ENCODE results near the gene ZSCAN2.
"Not testable (repeated sequence)": the region's sequence is repeated elsewhere in the genome, so short reads cannot be mapped to it uniquely, and the experiment has no call there.

The ZSCAN2 gene

GRCh38 chr15:84638103-84638502 lies 37.3 kb downstream of the ZSCAN2 start:
- no peak for TF ChIP-seq LEF1 (IDR thresholded peaks at IDR 0.05; ENCODE audit: borderline replicate concordance)
- no peak for TF ChIP-seq BHLHE40 (IDR thresholded peaks at IDR 0.05; ENCODE audit: borderline replicate concordance)
- TF ChIP-seq SUZ12 (IDR thresholded peaks at IDR 0.05): no peak
- TF ChIP-seq CTBP1 (IDR thresholded peaks at IDR 0.05; ENCODE audit: borderline replicate concordance): no peak
- TF ChIP-seq L3MBTL2 (conservative IDR thresholded peaks at IDR 0.05): no peak
- TF ChIP-seq NFRKB (IDR thresholded peaks at IDR 0.05): no peak
- TF ChIP-seq FOXK2 (IDR thresholded peaks at IDR 0.05): no peak
- TF ChIP-seq HDGF (IDR thresholded peaks at IDR 0.05; ENCODE audit: borderline replicate concordance): no peak
- no peak for TF ChIP-seq FOXA1 (IDR thresholded peaks at IDR 0.05)
- no peak for TF ChIP-seq FOXM1 (IDR thresholded peaks at IDR 0.05; ENCODE audit: borderline replicate concordance)
- TF ChIP-seq ARNT (IDR thresholded peaks at IDR 0.05): no peak
- no peak for TF ChIP-seq PKNOX1 (IDR thresholded peaks at IDR 0.05)
- TF ChIP-seq SP1 (IDR thresholded peaks at IDR 0.05): no peak
- TF ChIP-seq TARDBP (IDR thresholded peaks at IDR 0.05): no peak
- no peak for TF ChIP-seq ZNF384 (IDR thresholded peaks at IDR 0.05)
- CTCF ChIA-PET: interaction anchor here (1.1 to 2.0 kb wide), 3 partner anchors 32 to 51 kb away, joined by 3 to 12 read pairs (median 4); no protein-coding TSS in a partner anchor
- DNase-seq (ENCODE audit: extremely low spot score): no peak
- POLR2A ChIA-PET: interaction anchor here (1.2 kb wide), 1 partner anchor 16 kb away, joined by 3 read pairs; the partner anchor contains the start of gene WDR73

GRCh38 chr15:84641871-84642270 lies 41.1 kb downstream of the ZSCAN2 start:
- CTCF ChIA-PET; DNase-seq (ENCODE audit: extremely low spot score); POLR2A ChIA-PET: not testable (repeated sequence)

- CTCF ChIA-PET; DNase-seq (ENCODE audit: extremely low spot score): not testable (repeated sequence)
- POLR2A ChIA-PET: interaction anchor here (3.4 kb wide), 1 partner anchor 11 kb away, joined by 16 read pairs; the partner anchor contains the start of gene WDR73
These were observed 41.8 kb downstream of the ZSCAN2 start for GRCh38 chr15:84642640-84643039.

GRCh38 chr15:84643838-84644237 lies 43.0 kb downstream of the ZSCAN2 start:
- no peak for DNase-seq (ENCODE audit: extremely low spot score)
- ChIA-PET CTCF (interaction anchor here (0.6 kb wide), 1 partner anchor 242 kb away, joined by 3 read pairs; no protein-coding TSS in a partner anchor), POLR2A (interaction anchor here (3.4 kb wide), 1 partner anchor 10 kb away, joined by 16 read pairs; the partner anchor contains the start of gene WDR73)
- TF ChIP-seq FOXK2 (IDR thresholded peaks at IDR 0.05): no peak
- no peak for TF ChIP-seq SP1 (IDR thresholded peaks at IDR 0.05)
- no peak for TF ChIP-seq FOXA1 (IDR thresholded peaks at IDR 0.05)
- TF ChIP-seq PKNOX1 (IDR thresholded peaks at IDR 0.05): no peak
- TF ChIP-seq NFRKB (IDR thresholded peaks at IDR 0.05): no peak
- TF ChIP-seq BHLHE40 (IDR thresholded peaks at IDR 0.05; ENCODE audit: borderline replicate concordance): no peak
- TF ChIP-seq CTBP1 (IDR thresholded peaks at IDR 0.05; ENCODE audit: borderline replicate concordance): no peak
- no peak for TF ChIP-seq LEF1 (IDR thresholded peaks at IDR 0.05; ENCODE audit: borderline replicate concordance)
- TF ChIP-seq HDGF (IDR thresholded peaks at IDR 0.05; ENCODE audit: borderline replicate concordance): no peak
- TF ChIP-seq SUZ12 (IDR thresholded peaks at IDR 0.05): no peak
- TF ChIP-seq ELF4 (IDR thresholded peaks at IDR 0.05): no peak
- TF ChIP-seq FOXM1 (IDR thresholded peaks at IDR 0.05; ENCODE audit: borderline replicate concordance): no peak
- no peak for TF ChIP-seq ARNT (IDR thresholded peaks at IDR 0.05)
- TF ChIP-seq ZNF384 (IDR thresholded peaks at IDR 0.05): no peak
- TF ChIP-seq L3MBTL2 (conservative IDR thresholded peaks at IDR 0.05): no peak

GRCh38 chr15:84645496-84645895 lies 44.7 kb downstream of the ZSCAN2 start:
- POLR2A ChIA-PET: interaction anchor here (3.4 kb wide), 1 partner anchor 8 kb away, joined by 16 read pairs; the partner anchor contains the start of gene WDR73
- CTCF ChIA-PET: no interaction called here
- TF ChIP-seq LEF1 (IDR thresholded peaks at IDR 0.05; ENCODE audit: borderline replicate concordance): no peak
- no peak for TF ChIP-seq SP1 (IDR thresholded peaks at IDR 0.05)
- TF ChIP-seq SUZ12 (IDR thresholded peaks at IDR 0.05): no peak
- TF ChIP-seq PKNOX1 (IDR thresholded peaks at IDR 0.05): no peak
- no peak for TF ChIP-seq ARNT (IDR thresholded peaks at IDR 0.05)
- no peak for TF ChIP-seq FOXM1 (IDR thresholded peaks at IDR 0.05; ENCODE audit: borderline replicate concordance)
- no peak for TF ChIP-seq TARDBP (IDR thresholded peaks at IDR 0.05)
- no peak for TF ChIP-seq ELF4 (IDR thresholded peaks at IDR 0.05)
- TF ChIP-seq ZNF384 (IDR thresholded peaks at IDR 0.05): no peak
- no peak for TF ChIP-seq FOXA1 (IDR thresholded peaks at IDR 0.05)
- no peak for TF ChIP-seq FOXK2 (IDR thresholded peaks at IDR 0.05)
- no peak for TF ChIP-seq HDGF (IDR thresholded peaks at IDR 0.05; ENCODE audit: borderline replicate concordance)
- TF ChIP-seq L3MBTL2 (conservative IDR thresholded peaks at IDR 0.05): no peak
- no peak for TF ChIP-seq BHLHE40 (IDR thresholded peaks at IDR 0.05; ENCODE audit: borderline replicate concordance)
- no peak for TF ChIP-seq NFRKB (IDR thresholded peaks at IDR 0.05)
- no peak for TF ChIP-seq CTBP1 (IDR thresholded peaks at IDR 0.05; ENCODE audit: borderline replicate concordance)
- no peak for DNase-seq (ENCODE audit: extremely low spot score)

GRCh38 chr15:84645997-84646396 lies 45.2 kb downstream of the ZSCAN2 start:
- ChIA-PET CTCF (no interaction called here), POLR2A (interaction anchor here (3.4 kb wide), 1 partner anchor 7 kb away, joined by 16 read pairs; the partner anchor contains the start of gene WDR73)
- TF ChIP-seq ZNF384 (IDR thresholded peaks at IDR 0.05) (no peak), SP1 (IDR thresholded peaks at IDR 0.05) (no peak), ARNT (IDR thresholded peaks at IDR 0.05) (no peak), BHLHE40 (IDR thresholded peaks at IDR 0.05; ENCODE audit: borderline replicate concordance) (no peak), ELF4 (IDR thresholded peaks at IDR 0.05) (no peak), PKNOX1 (IDR thresholded peaks at IDR 0.05) (no peak), FOXA1 (IDR thresholded peaks at IDR 0.05) (no peak), SUZ12 (IDR thresholded peaks at IDR 0.05) (no peak), HDGF (IDR thresholded peaks at IDR 0.05; ENCODE audit: borderline replicate concordance) (no peak), FOXK2 (IDR thresholded peaks at IDR 0.05) (no peak), TARDBP (IDR thresholded peaks at IDR 0.05) (no peak), FOXM1 (IDR thresholded peaks at IDR 0.05; ENCODE audit: borderline replicate concordance) (no peak), NFRKB (IDR thresholded peaks at IDR 0.05) (no peak), CTBP1 (IDR thresholded peaks at IDR 0.05; ENCODE audit: borderline replicate concordance) (no peak), L3MBTL2 (conservative IDR thresholded peaks at IDR 0.05) (no peak), LEF1 (IDR thresholded peaks at IDR 0.05; ENCODE audit: borderline replicate concordance) (no peak)
- DNase-seq (ENCODE audit: extremely low spot score): no peak
